Skin epidermis (tissue), 12 donors: ENCODE measurements around the gene CNPY1.

Experiments used
- H3K27ac ChIP-seq, 21 experiments: fragments of 200-600 bp; sonication (generic) in 11 of 21; one replicate each; pipeline ENCODE4 v1.5.0; 2020; ENCODE audit warnings: mild to moderate bottlenecking in 3 of 21, inconsistent platforms in 2 of 21, moderate library complexity in 2 of 21
- H3K4me3 ChIP-seq, 7 experiments: fragments of 200-600 bp; sonication (generic) in 2 of 7; one replicate each; pipeline ENCODE4 v1.5.0; 2020; ENCODE audit warnings: inconsistent platforms in 2 of 7, mild to moderate bottlenecking in 2 of 7, moderate library complexity in 1 of 7

CNPY1 gene

GRCh38 chr7:155517969-155518368 is 28.4 kb downstream of the CNPY1 start:
- no peak overlapping the region for H3K4me3 ChIP-seq

GRCh38 chr7:155517452-155517851 is 28.9 kb downstream of the CNPY1 start:
- no peak overlapping the region for H3K4me3 ChIP-seq

More at GRCh38 chr7:155517969-155518368, 28.4 kb downstream of the CNPY1 start:
- no peak overlapping the region for H3K27ac ChIP-seq

GRCh38 chr7:155516466-155516865 is 29.9 kb downstream of the CNPY1 start:
- no peak overlapping the region for H3K4me3 ChIP-seq

More at GRCh38 chr7:155517452-155517851, 28.9 kb downstream of the CNPY1 start:
- no peak overlapping the region for H3K27ac ChIP-seq

GRCh38 chr7:155515318-155515717 is 31.0 kb downstream of the CNPY1 start:
- no peak overlapping the region for H3K27ac ChIP-seq
- H3K4me3 ChIP-seq: no peak overlapping the region

More at GRCh38 chr7:155516466-155516865, 29.9 kb downstream of the CNPY1 start:
- H3K27ac ChIP-seq: no peak overlapping the region

- Histone ChIP-seq H3K27ac (no peak overlapping the region), H3K4me3 (no peak overlapping the region)
Observed at GRCh38 chr7:155514296-155514695, 32.1 kb downstream of the CNPY1 start.

GRCh38 chr7:155513543-155514285 is 32.6 kb downstream of the CNPY1 start:
- Histone ChIP-seq H3K27ac (no peak overlapping the region), H3K4me3 (no peak overlapping the region)

GRCh38 chr7:155512246-155512887 is 34.0 kb downstream of the CNPY1 start:
- Histone ChIP-seq H3K27ac (no peak overlapping the region), H3K4me3 (no peak overlapping the region)

- no peak overlapping the region for H3K27ac ChIP-seq
- no peak overlapping the region for H3K4me3 ChIP-seq
Observed at GRCh38 chr7:155511702-155511996, 34.7 kb downstream of the CNPY1 start.

GRCh38 chr7:155510975-155511701 is 35.2 kb downstream of the CNPY1 start:
- Histone ChIP-seq H3K27ac (no peak overlapping the region), H3K4me3 (no peak overlapping the region)

GRCh38 chr7:155509725-155510551 is 36.4 kb downstream of the CNPY1 start:
- Histone ChIP-seq H3K4me3 (no peak overlapping the region), H3K27ac (no peak overlapping the region)

GRCh38 chr7:155509359-155509724 is 37.0 kb downstream of the CNPY1 start:
- Histone ChIP-seq H3K4me3 (no peak overlapping the region), H3K27ac (no peak overlapping the region)

- H3K27ac ChIP-seq: no peak overlapping the region
- H3K4me3 ChIP-seq: no peak overlapping the region
Observed at GRCh38 chr7:155508376-155509358, 37.7 kb downstream of the CNPY1 start.

GRCh38 chr7:155507576-155507975 is 38.8 kb downstream of the CNPY1 start:
- Histone ChIP-seq H3K27ac (no peak overlapping the region), H3K4me3 (no peak overlapping the region)

GRCh38 chr7:155506854-155507337 is 39.5 kb downstream of the CNPY1 start:
- no peak overlapping the region for H3K27ac ChIP-seq
- H3K4me3 ChIP-seq: no peak overlapping the region

- Histone ChIP-seq H3K27ac (no peak overlapping the region), H3K4me3 (no peak overlapping the region)
Observed at GRCh38 chr7:155505422-155505793, 41.0 kb downstream of the CNPY1 start.

- H3K27ac ChIP-seq: no peak overlapping the region
Observed at GRCh38 chr7:155497149-155497901, 49.0 kb downstream of the CNPY1 start.

GRCh38 chr7:155496267-155497005 is 49.9 kb downstream of the CNPY1 start:
- H3K4me3 ChIP-seq: no peak overlapping the region
- H3K27ac ChIP-seq: no peak overlapping the region

More at GRCh38 chr7:155497149-155497901, 49.0 kb downstream of the CNPY1 start:
- H3K4me3 ChIP-seq: no peak overlapping the region
